Neuronal stem cell (in vitro differentiated cells): ENCODE data around the gene GLRX.

Experiments
- DNase-seq: peaks from one replicate; pipeline ENCODE4 v3.0.0-alpha.2; 2013; ENCODE audit warnings: low spot score
- H2AFZ ChIP-seq: one replicate; pipeline ENCODE4 v1.6.1; 2013; ENCODE audit warnings: mild to moderate bottlenecking, low read length, inconsistent platforms
- H2AK5ac ChIP-seq: 2 replicates; pipeline ENCODE4 v1.6.1; 2013; ENCODE audit warnings: low read depth, mild to moderate bottlenecking, inconsistent platforms, low read length, moderate library complexity, mixed read lengths
- H2BK120ac ChIP-seq: 2 replicates; pipeline ENCODE4 v1.6.1; 2013; ENCODE audit warnings: low read depth, mild to moderate bottlenecking, inconsistent platforms, low read length, moderate library complexity, mixed read lengths
- H2BK12ac ChIP-seq: one replicate; pipeline ENCODE4 v1.6.1; 2013; ENCODE audit warnings: low read length, inconsistent platforms
- H2BK15ac ChIP-seq: 2 replicates; pipeline ENCODE4 v1.6.1; 2013; ENCODE audit warnings: mild to moderate bottlenecking, low read length, inconsistent platforms, mixed read lengths
- H2BK5ac ChIP-seq: one replicate; pipeline ENCODE4 v1.6.1; 2013; ENCODE audit warnings: inconsistent platforms, mild to moderate bottlenecking, low read length, moderate library complexity
- H3K14ac ChIP-seq: one replicate; pipeline ENCODE4 v1.6.1; 2013; ENCODE audit warnings: low read length, inconsistent platforms
- H3K18ac ChIP-seq: 2 replicates; pipeline ENCODE4 v1.6.1; 2013; ENCODE audit warnings: low read length, inconsistent platforms
- H3K23ac ChIP-seq: 2 replicates; pipeline ENCODE4 v1.6.1; 2013; ENCODE audit warnings: low read depth, mild to moderate bottlenecking, mixed read lengths, low read length, inconsistent platforms; ENCODE audit not compliant: poor library complexity
- H3K27ac ChIP-seq: replicated peaks from 3 replicates; pipeline ENCODE4 v1.5.1; 2013; ENCODE audit warnings: low read length, inconsistent platforms
- H3K27me3 ChIP-seq, 3 experiments: 2 replicates each; pipeline ENCODE4 v1.6.1; 2013; ENCODE audit warnings: low read length in 3 of 3, mild to moderate bottlenecking in 2 of 3, inconsistent platforms in 1 of 3, low read depth in 1 of 3, mixed read lengths in 1 of 3, moderate library complexity in 1 of 3; ENCODE audit not compliant: control insufficient read depth in 3 of 3, insufficient read depth in 3 of 3
- H3K36me3 ChIP-seq, 2 donors: replicated peaks in 1 of 2; 2 replicates each; pipeline ENCODE4 v1.6.1; 2013; ENCODE audit warnings: low read length in 2 of 2; ENCODE audit not compliant: control insufficient read depth in 2 of 2, insufficient read depth in 2 of 2
- H3K4ac ChIP-seq: 2 replicates; pipeline ENCODE4 v1.6.1; 2013; ENCODE audit warnings: inconsistent platforms, mild to moderate bottlenecking, low read length, moderate library complexity
- H3K4me1 ChIP-seq, 2 donors: 1 replicate in 1 of 2; 2 replicates in 1 of 2; pipeline ENCODE4 v1.6.1; 2013; ENCODE audit warnings: low read length in 2 of 2, low read depth in 1 of 2; ENCODE audit not compliant: control insufficient read depth in 2 of 2, insufficient read depth in 1 of 2
- H3K4me2 ChIP-seq: one replicate; pipeline ENCODE4 v1.6.1; 2013; ENCODE audit warnings: mild to moderate bottlenecking, low read length, inconsistent platforms; ENCODE audit not compliant: insufficient read depth, poor library complexity, severe bottlenecking
- H3K4me3 ChIP-seq, 2 donors: 2 replicates each; pipeline ENCODE4 v1.5.1; 2013; ENCODE audit warnings: low read length in 2 of 2, mild to moderate bottlenecking in 2 of 2, inconsistent platforms in 1 of 2, moderate library complexity in 1 of 2
- H3K79me1 ChIP-seq: one replicate; pipeline ENCODE4 v1.6.1; 2013; ENCODE audit warnings: low read depth, mild to moderate bottlenecking, inconsistent platforms, low read length, moderate library complexity
- H3K9ac ChIP-seq: one replicate; pipeline ENCODE4 v1.6.1; 2013; ENCODE audit warnings: mild to moderate bottlenecking, low read depth, low read length, inconsistent platforms; ENCODE audit not compliant: poor library complexity
- H3K9me3 ChIP-seq, 2 donors: replicated peaks in 1 of 2; 2 replicates each; pipeline versions ENCODE3 to v1.6.1; 2013; ENCODE audit warnings: low read length in 2 of 2, mild to moderate bottlenecking in 2 of 2, inconsistent platforms in 1 of 2, low read depth in 1 of 2, mixed read lengths in 1 of 2, moderate library complexity in 1 of 2; ENCODE audit not compliant: control insufficient read depth in 2 of 2, insufficient read depth in 1 of 2
- H4K8ac ChIP-seq: one replicate; pipeline ENCODE4 v1.6.1; 2013; ENCODE audit warnings: low read depth, mild to moderate bottlenecking, inconsistent platforms, low read length, moderate library complexity
- H4K91ac ChIP-seq: one replicate; pipeline ENCODE4 v1.6.1; 2013; ENCODE audit warnings: low read length, low read depth, mild to moderate bottlenecking, inconsistent platforms; ENCODE audit not compliant: poor library complexity
- WGBS, 2 donors: extraction: QIAGEN DNeasy Blood & Tissue Kit; methylation state at CpG; one replicate each; pipeline ENCODE4 v1.1.7; 2013; ENCODE audit warnings: missing lambda C conversion rate in 2 of 2, mixed read lengths in 1 of 2; ENCODE audit not compliant: insufficient read length in 2 of 2, insufficient replicate concordance in 1 of 2; ENCODE audit errors: extremely low coverage in 2 of 2; 5-methylcytosine and 5-hydroxymethylcytosine counted together

The GLRX gene

DNA sequence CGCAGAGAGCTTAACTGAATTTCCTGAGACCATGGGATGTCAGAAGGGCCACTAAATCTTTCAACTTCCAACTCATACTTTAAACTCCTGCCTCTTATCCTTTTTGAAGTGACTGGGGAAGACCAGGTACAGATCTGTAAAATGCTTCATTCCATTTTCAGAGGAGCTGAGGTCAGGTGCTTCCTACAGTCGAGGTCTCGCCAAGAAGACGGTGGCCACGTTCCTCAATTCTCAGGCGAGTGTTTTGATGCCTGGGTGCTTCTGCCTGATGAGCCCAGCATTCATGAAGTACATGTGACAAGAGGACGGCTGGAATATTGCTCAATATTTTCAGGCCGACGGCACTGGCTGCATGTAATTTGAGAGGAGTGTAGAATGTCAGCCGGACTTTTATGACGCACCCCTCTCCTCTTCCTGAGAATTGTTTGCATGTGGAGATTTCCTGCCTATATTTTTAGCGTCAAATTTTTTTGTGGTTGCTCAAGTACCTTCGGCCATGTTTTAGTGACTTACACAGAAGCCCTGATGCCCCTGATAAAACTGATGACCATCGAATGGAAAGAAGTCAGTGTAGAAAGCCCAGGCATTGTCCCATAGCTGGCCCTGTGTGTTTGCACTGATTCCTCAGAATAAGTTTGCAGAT lies 38.8 kb upstream of the GLRX start:
- H4K91ac ChIP-seq: no peak overlapping the region
- no peak overlapping the region for H2AFZ ChIP-seq
- no peak overlapping the region for H2BK12ac ChIP-seq
- no peak overlapping the region for H3K4me2 ChIP-seq
- H2BK5ac ChIP-seq: no peak overlapping the region
- H3K4ac ChIP-seq: no peak overlapping the region
- no peak overlapping the region for H3K18ac ChIP-seq
- peaks cover 30 to 42% of the 10 kb centered on the region in 2 donors for H3K4me1 ChIP-seq
- no CpG with 5 or more reads among the region's 14 CpGs for WGBS, 2 donors
- no peak overlapping the region for H2AK5ac ChIP-seq
- H4K8ac ChIP-seq: no peak overlapping the region
- no peak overlapping the region for H3K27ac ChIP-seq
- H3K14ac ChIP-seq: no peak overlapping the region
- H3K9ac ChIP-seq: no peak overlapping the region
- DNase-seq: no peak
- H3K23ac ChIP-seq: no peak overlapping the region
- no peak overlapping the region for H2BK15ac ChIP-seq
- H3K4me3 ChIP-seq: no peak overlapping the region
- H3K27me3 ChIP-seq: no peaks in the 10 kb centered on the region
- H3K9me3 ChIP-seq: peaks cover 0 to 4% of the 10 kb centered on the region in 2 donors
- no peaks in the 10 kb centered on the region for H3K36me3 ChIP-seq
- no peak overlapping the region for H2BK120ac ChIP-seq
- no peaks in the 10 kb centered on the region for H3K79me1 ChIP-seq

DNA sequence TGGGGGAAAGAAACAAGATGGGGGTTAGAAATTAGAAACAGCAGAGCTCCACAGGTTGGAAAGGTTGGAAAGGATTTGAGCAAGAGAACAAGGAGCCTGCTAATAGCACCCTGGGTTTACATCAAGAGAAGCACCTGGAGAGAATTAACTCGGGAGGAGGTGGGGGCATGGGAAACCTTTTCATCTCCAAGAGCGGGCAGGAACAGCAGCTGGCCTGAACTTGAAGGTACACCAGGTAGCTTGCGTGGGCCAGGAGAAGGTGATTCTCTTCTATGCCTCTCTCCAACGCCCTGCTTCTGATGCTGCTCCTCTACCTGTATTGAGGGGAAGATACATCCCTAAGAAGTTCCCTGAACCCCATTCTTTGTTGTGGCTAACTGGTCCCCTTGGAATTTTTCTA lies 37.1 kb upstream of the GLRX start:
- Histone ChIP-seq H3K4me2 (no peak overlapping the region), H3K27me3 (no peaks in the 10 kb centered on the region), H4K91ac (no peak overlapping the region), H2BK15ac (no peak overlapping the region), H3K18ac (no peak overlapping the region), H3K4ac (no peak overlapping the region), H3K4me1 (peaks cover 25 to 33% of the 10 kb centered on the region in 2 donors), H3K23ac (no peak overlapping the region), H3K27ac (no peak overlapping the region), H2AFZ (peak overlapping the region; percentile 17), H2BK5ac (no peak overlapping the region), H3K14ac (no peak overlapping the region), H3K4me3 (no peak overlapping the region), H3K9ac (no peak overlapping the region), H2AK5ac (no peak overlapping the region), H3K9me3 (peaks cover 0 to 4% of the 10 kb centered on the region in 2 donors), H2BK120ac (no peak overlapping the region), H3K36me3 (no peaks in the 10 kb centered on the region), H3K79me1 (no peaks in the 10 kb centered on the region), H2BK12ac (no peak overlapping the region), H4K8ac (no peak overlapping the region)
- WGBS, 2 donors: no CpG with 5 or more reads among the region's 4 CpGs
- DNase-seq: no peak

DNA sequence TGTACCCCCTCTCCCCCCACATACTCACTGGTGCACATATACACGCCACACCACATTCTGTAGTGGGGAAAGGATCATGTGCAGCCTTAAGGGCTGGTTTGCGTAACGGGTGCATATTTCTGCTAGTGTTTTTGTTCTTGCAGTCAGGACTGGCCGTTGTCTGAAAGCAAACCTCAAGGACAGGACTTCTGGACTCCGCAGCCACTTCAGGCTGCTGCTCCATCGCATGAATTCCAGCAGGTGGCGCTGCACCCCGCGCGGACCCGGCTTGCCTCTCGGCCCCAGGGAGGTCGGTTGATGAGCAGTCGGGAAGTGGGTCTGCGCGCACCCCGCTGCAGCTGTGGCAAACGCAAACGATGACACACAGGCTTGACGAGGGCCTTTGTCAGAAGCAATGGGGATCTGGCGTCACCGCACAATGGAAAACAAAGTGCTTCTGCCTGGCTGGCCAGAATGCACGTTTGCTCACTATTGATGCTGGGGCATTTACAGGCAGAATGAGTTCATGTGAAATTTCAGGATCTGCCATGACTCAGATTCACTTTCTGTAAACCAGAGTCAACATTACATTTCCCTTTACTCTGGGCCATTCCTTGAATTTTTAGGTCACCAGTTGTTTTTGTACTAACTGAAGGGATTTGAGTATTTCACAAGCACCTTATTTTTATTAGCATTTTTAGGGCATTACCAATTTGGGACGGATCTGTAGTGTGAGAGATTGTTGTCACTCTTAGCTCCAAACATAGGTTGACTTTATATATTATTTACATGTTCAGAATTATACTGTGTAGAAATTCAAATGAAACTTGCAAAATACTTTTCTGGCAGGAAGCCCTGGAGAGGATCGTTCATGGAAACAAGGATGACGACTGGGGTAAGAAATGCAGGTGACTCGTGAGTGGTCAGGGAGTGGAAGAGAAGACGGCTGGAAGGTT lies 36.4 kb upstream of the GLRX start:
- H3K4me2 ChIP-seq: no peak overlapping the region
- H3K36me3 ChIP-seq: no peaks in the 10 kb centered on the region
- H2BK12ac ChIP-seq: no peak overlapping the region
- H2BK120ac ChIP-seq: no peak overlapping the region
- H3K18ac ChIP-seq: no peak overlapping the region
- no peak overlapping the region for H4K8ac ChIP-seq
- peak; percentile 92 for DNase-seq
- peaks cover 0 to 4% of the 10 kb centered on the region in 2 donors for H3K9me3 ChIP-seq
- no peak overlapping the region for H3K9ac ChIP-seq
- H3K27me3 ChIP-seq: no peaks in the 10 kb centered on the region
- no peak overlapping the region for H4K91ac ChIP-seq
- H3K23ac ChIP-seq: no peak overlapping the region
- no peak overlapping the region for H3K4ac ChIP-seq
- H3K27ac ChIP-seq: no peak overlapping the region
- H2AK5ac ChIP-seq: no peak overlapping the region
- H2AFZ ChIP-seq: peak overlapping the region; percentile 67
- no peak overlapping the region for H2BK15ac ChIP-seq
- no CpG with 5 or more reads among the region's 28 CpGs for WGBS, 2 donors
- no peak overlapping the region for H2BK5ac ChIP-seq
- no peak overlapping the region for H3K14ac ChIP-seq
- no peaks in the 10 kb centered on the region for H3K79me1 ChIP-seq
- no peak overlapping the region for H3K4me3 ChIP-seq
- H3K4me1 ChIP-seq: peaks cover 23 to 31% of the 10 kb centered on the region in 2 donors

GRCh38 chr5:95858023-95858461 lies 35.5 kb upstream of the GLRX start:
- no peaks in the 10 kb centered on the region for H3K27me3 ChIP-seq
- no CpG with 5 or more reads among the region's 8 CpGs for WGBS, 2 donors
- peaks cover 0 to 4% of the 10 kb centered on the region in 2 donors for H3K9me3 ChIP-seq
- H4K91ac ChIP-seq: no peak overlapping the region
- no peak overlapping the region for H3K9ac ChIP-seq
- H2BK15ac ChIP-seq: no peak overlapping the region
- H2BK5ac ChIP-seq: no peak overlapping the region
- no peak overlapping the region for H3K23ac ChIP-seq
- H3K4me2 ChIP-seq: no peak overlapping the region
- no peak overlapping the region for H2AK5ac ChIP-seq
- H3K4ac ChIP-seq: no peak overlapping the region
- no peak for DNase-seq
- no peak overlapping the region for H2BK120ac ChIP-seq
- H3K4me1 ChIP-seq: peaks cover 22 to 26% of the 10 kb centered on the region in 2 donors
- H3K18ac ChIP-seq: no peak overlapping the region
- H2AFZ ChIP-seq: peak overlapping the region; percentile 67
- no peaks in the 10 kb centered on the region for H3K79me1 ChIP-seq
- no peak overlapping the region for H3K27ac ChIP-seq
- no peak overlapping the region for H3K4me3 ChIP-seq
- no peaks in the 10 kb centered on the region for H3K36me3 ChIP-seq
- H4K8ac ChIP-seq: no peak overlapping the region
- no peak overlapping the region for H3K14ac ChIP-seq
- H2BK12ac ChIP-seq: no peak overlapping the region
